SU-DHL-6 (cell line): ENCODE data around the gene XIST.

Experiments
- H2AFZ ChIP-seq: fragments of 200-600 bp; sonication (generic); 2 replicates; pipeline ENCODE4 v1.6.1; 2014; ENCODE audit warnings: low read depth, mild to moderate bottlenecking, moderate library complexity, mixed read lengths, antibody characterized with exemption, low read length; ENCODE audit not compliant: severe bottlenecking
- H3F3A ChIP-seq: fragments of 200-600 bp; shearing (Covaris generic); 2 replicates; pipeline ENCODE4 v1.6.0; 2016; ENCODE audit warnings: antibody characterized with exemption, mild to moderate bottlenecking; ENCODE audit not compliant: insufficient read depth
- H3K27ac ChIP-seq: fragments of 200-600 bp; sonication (generic); 2 replicates; pipeline ENCODE4 v1.5.1; 2016; ENCODE audit warnings: low read depth, mild to moderate bottlenecking, low read length, moderate library complexity, mixed read lengths
- H3K27me3 ChIP-seq: fragments of 200-600 bp; sonication (generic), shearing (Covaris generic); 2 replicates; pipeline ENCODE4 v1.6.0; 2014; ENCODE audit warnings: mild to moderate bottlenecking, low read length
- H3K36me3 ChIP-seq: fragments of 200-600 bp; sonication (generic); 2 replicates; pipeline ENCODE4 v1.6.1; 2014; ENCODE audit warnings: mild to moderate bottlenecking, low read length, mixed read lengths
- H3K4me2 ChIP-seq: fragments of 300-600, 200-600 bp; shearing (Covaris generic), sonication (generic); 2 replicates; pipeline ENCODE4 v1.6.0; 2014; ENCODE audit warnings: low read length, low read depth, mild to moderate bottlenecking; ENCODE audit not compliant: poor library complexity, severe bottlenecking
- H3K4me3 ChIP-seq: fragments of 200-600 bp; sonication (generic); 2 replicates; pipeline ENCODE4 v1.5.1; 2014; ENCODE audit warnings: antibody characterized with exemption, low read length, mild to moderate bottlenecking, mixed read lengths; ENCODE audit not compliant: insufficient read depth, poor library complexity, severe bottlenecking
- H3K79me2 ChIP-seq: fragments of 200-600 bp; sonication (generic); 2 replicates; pipeline ENCODE4 v1.6.1; 2014; ENCODE audit warnings: mild to moderate bottlenecking, low read length, moderate library complexity; ENCODE audit not compliant: insufficient read depth
- H3K9ac ChIP-seq: fragments of 200-600 bp; sonication (generic); 2 replicates; pipeline ENCODE4 v1.7.0; 2014; ENCODE audit warnings: mild to moderate bottlenecking, low read length
- H3K9me2 ChIP-seq: fragments of 200-600 bp; sonication (generic); replicated peaks from 2 replicates; pipeline ENCODE4 v1.6.1; 2014; ENCODE audit warnings: low read length; ENCODE audit not compliant: insufficient read depth
- H3K9me3 ChIP-seq: fragments of 200-600 bp; sonication (generic); 2 replicates; pipeline ENCODE4 v1.6.1; 2014; ENCODE audit warnings: low read length, mixed read lengths; ENCODE audit not compliant: insufficient read depth
- H4K20me1 ChIP-seq: fragments of 200-600 bp; sonication (generic); 2 replicates; pipeline ENCODE4 v1.6.1; 2014; ENCODE audit warnings: low read depth, mild to moderate bottlenecking, antibody characterized with exemption, low read length, moderate library complexity, mixed read lengths
- CTCF ChIP-seq: fragments of 200-600 bp; sonication (generic); IDR thresholded peaks from one replicate; pipeline ENCODE4 v1.5.1; 2017; ENCODE audit warnings: antibody characterized with exemption, mild to moderate bottlenecking, low read length, moderate library complexity; ENCODE audit not compliant: insufficient read depth, poor library complexity, severe bottlenecking
- EZH2phosphoT487 ChIP-seq: fragments of 200-600 bp; sonication (generic), shearing (Covaris generic); conservative IDR thresholded peaks from 2 replicates; pipeline ENCODE4 v1.6.1; 2018; ENCODE audit warnings: mild to moderate bottlenecking, antibody characterized with exemption, low read length, moderate library complexity, mixed read lengths

Gene XIST

GRCh38 chrX:73785493-73785892 is 67.0 kb downstream of the XIST start:
- Histone ChIP-seq H3K27ac (no peak overlapping the region), H3K9me3 (no peaks in the 10 kb centered on the region), H3K79me2 (no peaks in the 10 kb centered on the region), H3K4me2 (no peak overlapping the region), H3K36me3 (no peaks in the 10 kb centered on the region), H3K27me3 (no peaks in the 10 kb centered on the region), H4K20me1 (no peaks in the 10 kb centered on the region), H2AFZ (no peak overlapping the region), H3F3A (no peaks in the 10 kb centered on the region), H3K9me2 (no peaks in the 10 kb centered on the region), H3K9ac (no peak overlapping the region), H3K4me3 (no peak overlapping the region)
- TF ChIP-seq CTCF (no peak), EZH2phosphoT487 (no peak)
